ENCODE data around the gene COG3. TPM values are rescaled to one million over a fixed set of nuclear protein-coding genes. Genes with fewer than 3 reads are reported as not detected.

Gene COG3
- total and polyA plus RNA-seq, 2 donors (not counting 3 experiments of a cell fraction or from before 2014, with no cell fraction given), result 18.9 to 27.0 TPM

DNA sequence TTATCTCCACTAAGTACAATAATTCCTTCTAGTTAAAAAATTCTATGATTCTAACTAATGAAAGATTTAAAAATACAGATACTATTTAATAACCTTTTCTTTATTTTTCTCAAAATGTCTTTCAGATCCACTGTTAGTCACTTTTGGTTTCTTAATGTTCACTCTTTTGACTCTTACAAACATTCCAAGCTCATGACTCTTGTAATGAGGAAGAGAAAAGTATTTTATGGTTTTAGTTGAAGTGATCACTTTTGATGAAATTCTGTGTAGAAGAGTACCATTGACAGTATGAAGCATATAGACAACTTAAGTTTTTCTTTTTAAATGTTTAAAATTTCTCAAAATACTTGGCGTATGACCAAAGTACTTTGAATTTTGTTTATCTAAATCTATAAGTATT, 27.8 kb downstream of the COG3 start:
- no peaks in the 10 kb centered on the region for H3K9me3 ChIP-seq (replicated peaks; ENCODE audit: control insufficient read depth, insufficient read depth, low read length)
- no peaks in the 10 kb centered on the region for H3K79me2 ChIP-seq (ENCODE audit: control insufficient read depth, insufficient read depth, low read length)
- no peak for FAIRE-seq
- intact Hi-C loops (cut with micrococcal nuclease) (no loop called here), dilution Hi-C loops (cut with MboI; ENCODE audit: extremely low pct_ligation_motif_present, low sequenced_read_pairs) (no loop called here)
- H2AFZ ChIP-seq (ENCODE audit: low read depth, low read length), result no peak overlapping the region
- no peaks in the 10 kb centered on the region for H4K20me1 ChIP-seq (replicated peaks; ENCODE audit: control insufficient read depth, extremely low read depth, insufficient read depth, low read length)
- no peak overlapping the region for H3K27ac ChIP-seq (ENCODE audit: insufficient read depth, low read depth, low read length)
- POLR2A ChIA-PET, result no interaction called here
- H3K4me2 ChIP-seq (ENCODE audit: insufficient read depth, low read length), result no peak overlapping the region
- TF ChIP-seq POLR2AphosphoS5 (IDR thresholded peaks at IDR 0.05; ENCODE audit: insufficient read depth, low read depth, low read length) (no peak), FOS (IDR thresholded peaks at IDR 0.05; ENCODE audit: borderline replicate concordance, insufficient read depth, low read length) (no peak), GATA2 (IDR thresholded peaks at IDR 0.05; ENCODE audit: insufficient read depth, insufficient read length, low read depth, low read length) (no peak), POLR2A (IDR thresholded peaks at IDR 0.05; ENCODE audit: low read depth, low read length) (no peak), EZH2 (IDR thresholded peaks at IDR 0.05; ENCODE audit: borderline replicate concordance, low read depth, low read length, severe bottlenecking) (no peak), JUN (IDR thresholded peaks at IDR 0.05; ENCODE audit: borderline replicate concordance, insufficient read depth, insufficient read length, low read depth) (no peak)
- TF ChIP-seq, protein P1, sequence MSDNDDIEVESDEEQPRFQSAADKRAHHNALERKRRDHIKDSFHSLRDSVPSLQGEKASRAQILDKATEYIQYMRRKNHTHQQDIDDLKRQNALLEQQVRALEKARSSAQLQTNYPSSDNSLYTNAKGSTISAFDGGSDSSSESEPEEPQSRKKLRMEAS (IDR thresholded peaks at IDR 0.05; ENCODE audit: insufficient read depth, insufficient read length), result no peak
- TF ChIP-seq, protein P2, sequence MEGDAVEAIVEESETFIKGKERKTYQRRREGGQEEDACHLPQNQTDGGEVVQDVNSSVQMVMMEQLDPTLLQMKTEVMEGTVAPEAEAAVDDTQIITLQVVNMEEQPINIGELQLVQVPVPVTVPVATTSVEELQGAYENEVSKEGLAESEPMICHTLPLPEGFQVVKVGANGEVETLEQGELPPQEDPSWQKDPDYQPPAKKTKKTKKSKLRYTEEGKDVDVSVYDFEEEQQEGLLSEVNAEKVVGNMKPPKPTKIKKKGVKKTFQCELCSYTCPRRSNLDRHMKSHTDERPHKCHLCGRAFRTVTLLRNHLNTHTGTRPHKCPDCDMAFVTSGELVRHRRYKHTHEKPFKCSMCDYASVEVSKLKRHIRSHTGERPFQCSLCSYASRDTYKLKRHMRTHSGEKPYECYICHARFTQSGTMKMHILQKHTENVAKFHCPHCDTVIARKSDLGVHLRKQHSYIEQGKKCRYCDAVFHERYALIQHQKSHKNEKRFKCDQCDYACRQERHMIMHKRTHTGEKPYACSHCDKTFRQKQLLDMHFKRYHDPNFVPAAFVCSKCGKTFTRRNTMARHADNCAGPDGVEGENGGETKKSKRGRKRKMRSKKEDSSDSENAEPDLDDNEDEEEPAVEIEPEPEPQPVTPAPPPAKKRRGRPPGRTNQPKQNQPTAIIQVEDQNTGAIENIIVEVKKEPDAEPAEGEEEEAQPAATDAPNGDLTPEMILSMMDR (IDR thresholded peaks at IDR 0.05; ENCODE audit: extremely low read depth in 1 of 2, insufficient read depth in 1 of 2, low read depth in 1 of 2, low read length in 2 of 2), result no peak
- H3K9ac ChIP-seq (replicated peaks; ENCODE audit: extremely low read depth, insufficient read depth, low read length), result no peak overlapping the region
- no peak for DNase-seq (ENCODE audit: low read depth, low spot score)
- peaks cover 8 to 21% of the 10 kb centered on the region in 2 experiments for H3K36me3 ChIP-seq (ENCODE audit: control insufficient read depth in 2 of 2, extremely low read depth in 1 of 2, insufficient read depth in 2 of 2, low read length in 2 of 2)
- no TSS peak for BruUV-seq (replicated peaks)
- no peaks in the 10 kb centered on the region for H3K27me3 ChIP-seq (ENCODE audit: control insufficient read depth in 2 of 2, insufficient read depth in 2 of 2, low read length in 2 of 2)
- H3K4me1 ChIP-seq (ENCODE audit: control insufficient read depth, extremely low read depth, insufficient read depth, low read length), result no peaks in the 10 kb centered on the region
- H3K4me3 ChIP-seq (replicated peaks in 1 of 3; ENCODE audit: insufficient read depth in 1 of 3, low read depth in 1 of 3, low read length in 3 of 3), result no peak overlapping the region
- CTCF ChIA-PET, result interaction anchor here (1.2 to 3.0 kb wide), 3 partner anchors 10 to 121 kb away, joined by 3 to 11 read pairs (median 5); no protein-coding TSS in a partner anchor
- H3K9me1 ChIP-seq (replicated peaks; ENCODE audit: control insufficient read depth, extremely low read depth, insufficient read depth, low read length), result no peaks in the 10 kb centered on the region
